Measurements from ENCODE around the gene CYB561A3.

- TF ChIP-seq SSRP1 (CRISPR knock-in tag; IDR thresholded peaks at IDR 0.05) (no peak), MXD4 (CRISPR knock-in tag; IDR thresholded peaks at IDR 0.05) (no peak), ZNF274 (CRISPR knock-in tag; IDR thresholded peaks at IDR 0.05) (no peak), ETV5 (CRISPR knock-in tag; IDR thresholded peaks at IDR 0.05; ENCODE audit: borderline replicate concordance) (no peak)
Measured at GRCh38 chr11:61310749-61311148, 50.9 kb downstream of the CYB561A3 start.

All from HepG2 (cell line).